Pancreas (tissue), 10 donors: ENCODE measurements around the gene TEDC1. TPM values are rescaled to one million over a fixed set of nuclear protein-coding genes. Genes with fewer than 3 reads are reported as not detected.

Source experiments
- ATAC-seq, 4 donors: fragments of 200-7000 bp; cut with Tn5 transposase; one replicate each; pipeline versions ENCODE4 v1.8.0 to v1.9.1; 2020; ENCODE audit warnings: mild to moderate bottlenecking in 4 of 4, moderate library complexity in 4 of 4
- DNase-seq, 6 donors: peaks; one replicate each; pipeline ENCODE4 v3.0.0-alpha.2; 2020
- FAIRE-seq: peaks from 2 replicates; lab custom pipeline; 2012; peaks lifted over from hg19 to GRCh38; lab: Jason Lieb, UNC
- H3K27ac ChIP-seq, 4 donors: fragments of 200-600 bp; sonication (generic); 1 replicate in 3 of 4; 2 replicates in 1 of 4; pipeline versions ENCODE4 v1.5.0 to v1.8.0; 2020
- H3K27me3 ChIP-seq, 4 donors: fragments of 200-600 bp; one replicate each; pipeline ENCODE4 v1.8.0; 2021
- H3K36me3 ChIP-seq, 3 donors: fragments of 200-600 bp; sonication (generic) in 1 of 3; one replicate each; pipeline versions ENCODE4 v1.5.0 to v1.8.0; 2020 to 2021
- H3K4me1 ChIP-seq, 3 donors: fragments of 200-600 bp; one replicate each; pipeline ENCODE4 v1.8.0; 2021
- H3K4me3 ChIP-seq, 4 donors: fragments of 200-600 bp; sonication (generic) in 2 of 4; one replicate each; pipeline versions ENCODE4 v1.5.0 to v1.8.0; 2020 to 2021
- H3K9me3 ChIP-seq, 4 donors: fragments of 200-600 bp; one replicate each; pipeline ENCODE4 v1.8.0; 2021
- WGBS, 2 donors: extraction: QIAGEN DNeasy Blood & Tissue Kit; methylation state at CpG; one replicate each; pipeline ENCODE4 v1.1.7; 2013; 5-methylcytosine and 5-hydroxymethylcytosine counted together
- intact Hi-C, 3 donors: fragments of 100-400 bp; cut with DNase I; formaldehyde crosslinking; loops; one replicate each; pipeline versions ENCODE4 v1.11.1 to v1.14.2; 2022
- polyA plus RNA-seq, 2 donors: library from polyadenylated mRNA; stranded (reverse); fragments of 200-250 nt; gene quantifications; one replicate each; pipeline ENCODE4 v1.2.3, GENCODE V29; 2013
- total RNA-seq, 6 donors: library from RNA; stranded (reverse); fragmentation: NEBNext Ultra II Directional in 4 of 6; extraction: Animal tissue kit (Norgen Biotek cat#: 25700) in 4 of 6; gene quantifications; one replicate each; pipeline versions ENCODE4 v1.2.1 to v1.2.4, GENCODE V29; 2021 to 2023
- TF ChIP-seq, protein P1 (sequence below), 4 donors: fragments of 200-600 bp; sonication (generic) in 3 of 4; IDR thresholded peaks; one replicate each; pipeline versions ENCODE4 v1.5.0 to v1.8.0; 2021; ENCODE audit warnings: antibody characterized with exemption in 4 of 4
- donor health status: healthy with polysubstance abuse.
- donor health status: DM: no; HTN: no; CAD: no; lungs with moderate emphysema.
- donor health status: DM: no; HTN: no; CAD: no.
- donor health status: control.
- donor health status: control.
- donor health status: Bipolar disorder and iron deficiency.
- donor health status: DM: yes; HTN: yes; CAD: no.
- donor health status: DM: no; HTN: no; CAD: no.
- donor health status: DM: no; HTN: no; CAD: no.
- donor health status: DM: yes; HTN: yes; CAD: no.

Gene TEDC1
- total and polyA plus RNA-seq, 8 donors, result 2.0 to 21.5 (median 4.0) TPM

DNA sequence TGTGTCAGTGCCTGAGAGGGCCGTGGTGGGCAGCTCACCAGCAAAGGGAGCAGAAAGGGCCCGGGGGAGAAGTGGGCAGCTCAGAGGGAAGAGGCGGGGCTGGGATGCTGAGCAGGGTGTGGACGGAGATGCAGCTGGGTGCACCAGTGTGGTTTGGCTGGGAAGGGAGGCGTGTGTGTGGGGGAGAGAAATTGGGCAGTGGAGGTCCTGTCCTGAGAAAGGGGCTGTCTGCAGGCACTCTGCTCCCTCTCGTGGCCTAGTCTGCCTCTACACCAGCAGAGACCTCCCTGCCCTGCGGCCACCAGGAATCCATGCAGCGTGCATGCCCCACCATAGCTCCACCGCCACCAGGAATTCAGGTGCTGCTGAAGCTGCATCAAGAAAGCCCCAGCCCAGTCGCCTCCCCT is 41.7 kb downstream of the TEDC1 start:
- H3K4me3 ChIP-seq, result no peak overlapping the region
- intact Hi-C loops, result no loop called here
- FAIRE-seq (no peak), DNase-seq (peak in 1 of 6 donors; percentile 53), ATAC-seq (no peak)
- H3K9me3 ChIP-seq, result no peaks in the 10 kb centered on the region
- WGBS, 2 donors, result 64% methylated on average over 10 of the region's 10 CpGs
- TF ChIP-seq, protein P1, sequence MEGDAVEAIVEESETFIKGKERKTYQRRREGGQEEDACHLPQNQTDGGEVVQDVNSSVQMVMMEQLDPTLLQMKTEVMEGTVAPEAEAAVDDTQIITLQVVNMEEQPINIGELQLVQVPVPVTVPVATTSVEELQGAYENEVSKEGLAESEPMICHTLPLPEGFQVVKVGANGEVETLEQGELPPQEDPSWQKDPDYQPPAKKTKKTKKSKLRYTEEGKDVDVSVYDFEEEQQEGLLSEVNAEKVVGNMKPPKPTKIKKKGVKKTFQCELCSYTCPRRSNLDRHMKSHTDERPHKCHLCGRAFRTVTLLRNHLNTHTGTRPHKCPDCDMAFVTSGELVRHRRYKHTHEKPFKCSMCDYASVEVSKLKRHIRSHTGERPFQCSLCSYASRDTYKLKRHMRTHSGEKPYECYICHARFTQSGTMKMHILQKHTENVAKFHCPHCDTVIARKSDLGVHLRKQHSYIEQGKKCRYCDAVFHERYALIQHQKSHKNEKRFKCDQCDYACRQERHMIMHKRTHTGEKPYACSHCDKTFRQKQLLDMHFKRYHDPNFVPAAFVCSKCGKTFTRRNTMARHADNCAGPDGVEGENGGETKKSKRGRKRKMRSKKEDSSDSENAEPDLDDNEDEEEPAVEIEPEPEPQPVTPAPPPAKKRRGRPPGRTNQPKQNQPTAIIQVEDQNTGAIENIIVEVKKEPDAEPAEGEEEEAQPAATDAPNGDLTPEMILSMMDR (IDR thresholded peaks at IDR 0.05), result no peak
- H3K36me3 ChIP-seq, result no peaks in the 10 kb centered on the region
- no peaks in the 10 kb centered on the region for H3K27me3 ChIP-seq
- peaks cover 0 to 6% (median 0%) of the 10 kb centered on the region in 3 donors for H3K4me1 ChIP-seq
- no peak overlapping the region for H3K27ac ChIP-seq

DNA sequence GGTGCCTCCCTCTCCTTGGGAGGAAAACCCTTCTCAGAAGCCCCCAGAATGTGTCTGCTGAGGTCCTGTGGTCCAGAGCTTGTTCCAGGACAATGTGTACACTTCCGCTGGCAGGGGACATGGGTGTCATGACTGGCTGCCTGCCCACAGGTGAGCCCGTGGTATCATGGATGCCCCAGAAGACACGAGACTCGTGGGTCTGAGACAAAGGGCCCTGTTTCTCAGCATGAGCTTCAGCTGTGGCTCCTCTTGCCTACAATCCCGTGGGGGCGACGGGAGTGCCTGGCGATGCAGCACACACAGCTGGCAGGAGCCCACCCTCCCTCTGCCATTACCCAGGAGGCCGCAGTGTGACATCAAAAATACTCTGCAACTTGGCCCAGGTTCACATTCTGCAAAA is 42.3 kb downstream of the TEDC1 start:
- DNase-seq, result peak in 1 of 6 donors; percentile 39
- no peak for ATAC-seq
- intact Hi-C loops, result no loop called here
- H3K4me1 ChIP-seq, result peaks cover 0 to 3% (median 0%) of the 10 kb centered on the region in 3 donors
- no peak overlapping the region for H3K4me3 ChIP-seq
- H3K27me3 ChIP-seq, result no peaks in the 10 kb centered on the region
- H3K27ac ChIP-seq, result no peak overlapping the region
- no peaks in the 10 kb centered on the region for H3K9me3 ChIP-seq
- TF ChIP-seq, protein P1 (IDR thresholded peaks at IDR 0.05), result no peak
- FAIRE-seq, result no peak
- H3K36me3 ChIP-seq, result no peaks in the 10 kb centered on the region
- 59 to 65% methylated on average over 9 of the region's 9 CpGs for WGBS, 2 donors

DNA sequence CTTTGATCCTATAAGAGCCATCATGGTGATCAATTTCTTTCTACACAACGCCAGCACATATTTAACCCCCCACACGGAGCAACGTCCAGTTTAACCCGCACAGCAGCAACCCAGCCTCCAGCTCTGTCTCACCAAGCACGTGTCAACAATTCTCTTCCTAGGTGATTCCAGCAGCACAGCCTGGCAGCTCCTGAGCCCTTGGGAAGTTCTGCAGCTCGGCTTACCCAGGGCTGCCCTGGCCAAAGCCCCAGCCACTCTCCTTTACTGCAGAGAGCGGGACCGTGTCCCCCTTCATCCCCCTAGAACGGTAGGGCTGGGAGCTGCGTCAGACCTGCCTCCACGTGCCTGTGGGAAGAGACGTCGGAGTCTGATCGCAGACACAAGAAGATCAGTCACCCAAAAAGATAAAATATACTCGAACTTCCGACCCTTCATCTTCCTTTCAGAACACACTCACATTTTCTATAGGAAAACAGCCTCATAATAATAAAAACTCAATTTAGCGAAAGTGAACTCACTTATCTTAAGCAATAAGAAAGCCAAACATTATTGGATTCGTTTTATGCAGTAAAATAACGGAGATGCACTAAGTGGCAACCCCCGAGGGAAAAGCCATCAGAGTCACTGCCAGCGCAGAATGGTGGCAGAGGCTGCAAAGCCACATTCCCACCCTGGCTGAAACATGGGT is 42.9 kb downstream of the TEDC1 start:
- H3K27ac ChIP-seq, result no peak overlapping the region
- H3K36me3 ChIP-seq, result no peaks in the 10 kb centered on the region
- ATAC-seq, result no peak
- H3K27me3 ChIP-seq, result no peaks in the 10 kb centered on the region
- no peak overlapping the region for H3K4me3 ChIP-seq
- intact Hi-C loops, result no loop called here
- 48 to 65% methylated on average over 21 of the region's 21 CpGs for WGBS, 2 donors
- FAIRE-seq, result no peak
- H3K9me3 ChIP-seq, result no peaks in the 10 kb centered on the region
- no peak for DNase-seq
- H3K4me1 ChIP-seq, result no peaks in the 10 kb centered on the region
- TF ChIP-seq, protein P1 (IDR thresholded peaks at IDR 0.05), result no peak

DNA sequence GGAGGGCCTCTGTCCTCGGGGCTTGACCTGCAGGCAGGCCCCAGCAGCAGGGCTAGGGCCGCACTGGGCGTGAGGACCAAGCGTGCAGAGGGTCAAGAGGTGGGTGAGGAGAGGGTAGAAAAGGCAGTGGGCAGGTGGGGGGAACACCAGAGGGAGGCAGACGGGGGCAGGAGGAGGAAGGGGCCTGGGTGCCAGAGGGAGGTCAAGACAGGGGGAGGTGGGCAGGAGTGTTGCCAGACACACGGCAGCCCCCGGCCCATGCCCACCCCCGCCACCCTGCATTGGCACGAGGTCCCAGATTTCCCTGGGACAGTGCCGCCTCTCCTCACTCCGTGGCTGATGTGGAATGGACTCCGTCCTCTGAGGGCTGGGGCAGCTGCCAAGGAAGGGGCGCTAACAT is 43.5 kb downstream of the TEDC1 start:
- ATAC-seq (no peak), DNase-seq (peak in 1 of 6 donors; percentile 46), FAIRE-seq (no peak)
- Histone ChIP-seq H3K27ac (no peak overlapping the region), H3K27me3 (no peaks in the 10 kb centered on the region), H3K4me1 (no peaks in the 10 kb centered on the region), H3K4me3 (no peak overlapping the region), H3K36me3 (no peaks in the 10 kb centered on the region), H3K9me3 (no peaks in the 10 kb centered on the region)
- 50 to 62% methylated on average over 13 of the region's 13 CpGs for WGBS, 2 donors
- TF ChIP-seq, protein P1 (IDR thresholded peaks at IDR 0.05), result no peak
- intact Hi-C loops, result no loop called here

DNA sequence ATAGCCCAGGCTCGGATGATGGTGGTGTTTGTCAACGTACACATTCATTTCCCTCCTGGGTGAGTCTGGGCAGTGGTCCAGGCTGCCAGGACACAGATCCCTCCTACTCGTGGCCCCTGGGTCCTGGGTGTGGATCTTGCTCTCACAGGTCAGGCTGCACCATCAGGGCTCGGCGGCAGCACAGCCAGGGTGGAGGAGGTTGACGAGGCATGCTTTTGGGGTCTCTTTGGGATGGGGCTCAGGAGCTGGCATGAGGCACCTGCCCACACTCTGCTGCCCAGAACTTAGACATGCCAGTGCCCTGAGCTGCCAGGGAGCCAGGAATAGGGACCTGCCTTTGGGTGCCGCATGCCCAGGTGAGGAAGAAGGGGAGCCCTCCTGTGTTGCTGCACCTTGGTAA is 45.0 kb downstream of the TEDC1 start:
- no peaks in the 10 kb centered on the region for H3K4me1 ChIP-seq

More for the DNA sequence above, 45.0 kb downstream of the TEDC1 start:
- peak in 2 of 6 donors; percentile 35 to 55 for DNase-seq
- Histone ChIP-seq H3K9me3 (no peaks in the 10 kb centered on the region), H3K36me3 (no peaks in the 10 kb centered on the region), H3K4me3 (no peak overlapping the region), H3K27ac (no peak overlapping the region), H3K27me3 (no peaks in the 10 kb centered on the region)
- TF ChIP-seq, protein P1 (IDR thresholded peaks at IDR 0.05), result no peak
- WGBS, 2 donors, result 62 to 71% methylated on average over 7 of the region's 7 CpGs
- intact Hi-C loops, result no loop called here
- FAIRE-seq, result no peak
- no peak for ATAC-seq
